ENCODE data around the gene STX3. TPM values are rescaled to one million over a fixed set of nuclear protein-coding genes. Genes with fewer than 3 reads are reported as not detected.

STX3 gene
- total RNA-seq (2022) (12.1 and 22.1 TPM in 2 replicates), Bru-seq, nascent RNA (percentile 68 among the genes with signal in this experiment), BruChase-seq, experiment 1, labeled RNA remaining after a 6-hour chase (percentile 61 among the genes with signal in this experiment), BruChase-seq, experiment 2, labeled RNA remaining after a 2-hour chase (percentile 67 among the genes with signal in this experiment)
- long read RNA-seq, transcript STX3-201 (11 exons, 3,299 nt) = major isoform, 35 of 43 reads
- long read RNA-seq, partial matches to known transcripts = 1 of 43 reads
- long read RNA-seq, other reads (novel, unspliced or antisense) = 7 of 43 reads

DNA sequence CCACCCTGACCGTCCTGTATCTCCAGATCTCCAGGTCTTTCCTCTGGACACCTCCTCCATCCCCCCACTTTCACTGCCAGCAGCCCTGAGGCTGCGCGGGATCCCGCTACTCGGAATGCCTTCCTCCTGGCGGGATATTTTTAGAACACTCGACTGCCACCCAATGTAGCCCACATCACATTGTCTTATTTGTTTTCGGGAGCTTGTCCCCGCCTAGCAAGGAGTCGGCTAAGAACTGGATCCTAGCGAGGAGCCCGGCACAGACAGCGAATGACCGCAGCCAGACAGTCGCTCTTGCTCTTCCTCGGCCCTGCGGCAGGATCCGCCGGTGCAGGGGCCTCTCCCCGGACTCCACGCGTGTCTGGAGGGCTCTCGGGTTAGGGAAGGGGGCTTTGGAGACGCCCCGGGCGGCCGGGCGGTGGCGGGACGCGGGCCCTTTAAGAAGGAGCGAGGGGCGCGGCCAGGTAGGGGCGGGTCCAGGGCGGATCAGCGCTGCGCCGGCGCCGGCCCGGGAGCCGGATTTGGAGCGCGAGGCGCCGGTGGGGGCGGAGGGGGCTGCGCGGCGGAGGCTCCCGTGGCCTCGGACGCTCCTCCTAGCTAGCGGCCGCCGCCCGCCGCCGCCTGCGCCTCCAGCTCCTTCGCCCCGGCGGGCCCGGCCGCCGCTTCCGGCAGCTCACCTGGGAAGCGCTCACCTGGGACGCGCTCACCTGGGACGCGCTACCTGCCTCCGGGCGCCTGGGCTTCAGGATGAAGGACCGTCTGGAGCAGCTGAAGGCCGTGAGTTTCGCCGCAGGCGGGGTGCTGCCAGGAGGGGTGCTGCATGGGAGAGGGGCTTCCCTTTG is at the start of gene STX3:
TSS of gene STX3 (plus strand) at position 518 of the 842 bp plus-strand sequence. CDS start at position 748, 230 bp downstream.
- intact Hi-C loops (cut with micrococcal nuclease) = loop anchor here (1.0 to 10.0 kb wide), 6 partner anchors 47 to 410 kb away; partner anchors contain the start of genes MRPL16 and PATL1
- no peaks in the 10 kb centered on the region for H3K9me3 Mint-ChIP-seq (ENCODE audit: unreplicated experiment)
- peaks cover 13% of the 10 kb centered on the region for H3K4me1 Mint-ChIP-seq (ENCODE audit: insufficient read depth, unreplicated experiment)
- ChIA-PET CTCF (interaction anchor here (0.6 to 7.6 kb wide), 25 partner anchors 9 to 356 kb away, joined by 3 to 160 read pairs (median 4); partner anchors contain the start of genes MRPL16 and PATL1), POLR2A (interaction anchor here (0.6 to 5.4 kb wide), 14 partner anchors 9 to 582 kb away, joined by 3 to 67 read pairs (median 10); partner anchors contain the start of genes MRPL16, OSBP and PATL1)
- DNase-seq (ENCODE audit: unreplicated experiment) = peak; percentile 73
- H3K36me3 Mint-ChIP-seq (ENCODE audit: insufficient read depth, unreplicated experiment) = no peaks in the 10 kb centered on the region
- no peak for TF ChIP-seq CTCF (IDR thresholded peaks at IDR 0.05; ENCODE audit: unreplicated experiment)
- peak within 1 kb of the TSS; percentile 57 for H3K27ac Mint-ChIP-seq (ENCODE audit: low read depth, unreplicated experiment)
- peak within 1 kb of the TSS; percentile 92 for H3K4me3 Mint-ChIP-seq (ENCODE audit: unreplicated experiment)
- no TSS peak for BruUV-seq (replicated peaks)
- no peaks in the 10 kb centered on the region for H3K27me3 Mint-ChIP-seq (ENCODE audit: insufficient read depth, unreplicated experiment)

DNA sequence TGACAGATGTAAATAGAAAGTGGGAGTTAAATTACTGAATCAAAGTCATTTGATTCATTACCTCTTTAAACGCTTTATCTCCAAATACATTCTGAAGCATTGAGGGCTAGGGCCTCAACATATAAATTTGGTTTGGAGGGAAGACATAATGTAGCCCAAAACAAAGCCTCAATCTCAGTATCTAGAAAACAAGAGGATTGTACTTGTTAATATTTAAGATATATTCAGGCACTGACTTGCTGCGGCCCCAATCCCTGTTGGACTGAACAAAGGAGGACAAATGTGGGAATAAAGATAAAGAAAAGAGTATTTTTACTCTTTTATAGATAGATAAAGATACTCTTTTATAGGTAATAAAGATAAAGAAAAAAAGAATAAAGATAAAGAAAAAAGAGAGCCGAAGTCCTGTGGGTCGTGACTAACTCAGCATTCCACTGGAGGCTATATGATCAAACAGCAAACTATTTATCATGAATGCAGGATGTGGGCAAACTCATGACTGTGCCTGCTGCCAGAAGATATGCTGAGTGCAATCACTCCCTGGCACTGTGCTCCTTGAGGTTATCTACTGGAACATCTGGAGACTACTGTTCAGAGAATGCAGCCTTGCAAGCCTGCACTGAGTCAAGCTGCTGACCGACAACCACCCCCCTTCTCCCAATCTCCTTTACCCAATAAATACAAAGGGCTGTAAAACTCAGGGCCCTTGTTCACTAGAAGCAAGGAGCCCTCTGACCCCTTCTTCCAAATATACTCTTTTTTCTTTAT is 48.5 kb upstream of the STX3 start:
- ChIA-PET POLR2A (interaction anchor here (1.0 to 1.3 kb wide), 3 partner anchors 15 to 95 kb away, joined by 3 read pairs; no protein-coding TSS in a partner anchor), CTCF (interaction anchor here (0.6 kb wide), 1 partner anchor 1649 kb away, joined by 3 read pairs; no protein-coding TSS in a partner anchor)
- H3K4me3 Mint-ChIP-seq (ENCODE audit: unreplicated experiment) = no peak overlapping the region
- peak overlapping the region; percentile 61 for H3K27ac Mint-ChIP-seq (ENCODE audit: low read depth, unreplicated experiment)
- no TSS peak for BruUV-seq (replicated peaks)
- peak; percentile 44 for DNase-seq (ENCODE audit: unreplicated experiment)
- no peaks in the 10 kb centered on the region for H3K36me3 Mint-ChIP-seq (ENCODE audit: insufficient read depth, unreplicated experiment)
- no peak for TF ChIP-seq CTCF (IDR thresholded peaks at IDR 0.05; ENCODE audit: unreplicated experiment)
- no peaks in the 10 kb centered on the region for H3K27me3 Mint-ChIP-seq (ENCODE audit: insufficient read depth, unreplicated experiment)
- intact Hi-C loops (cut with micrococcal nuclease) = no loop called here
- peaks cover 25% of the 10 kb centered on the region for H3K4me1 Mint-ChIP-seq (ENCODE audit: insufficient read depth, unreplicated experiment)
- H3K9me3 Mint-ChIP-seq (ENCODE audit: unreplicated experiment) = peaks cover 7% of the 10 kb centered on the region

GRCh38 chr11:59707371-59707770 is 47.8 kb upstream of the STX3 start:
- peak overlapping the region; percentile 61 for H3K27ac Mint-ChIP-seq (ENCODE audit: low read depth, unreplicated experiment)
- no peaks in the 10 kb centered on the region for H3K27me3 Mint-ChIP-seq (ENCODE audit: insufficient read depth, unreplicated experiment)
- no TSS peak for BruUV-seq (replicated peaks)
- H3K4me1 Mint-ChIP-seq (ENCODE audit: insufficient read depth, unreplicated experiment) = peaks cover 25% of the 10 kb centered on the region
- H3K9me3 Mint-ChIP-seq (ENCODE audit: unreplicated experiment) = peaks cover 7% of the 10 kb centered on the region
- TF ChIP-seq CTCF (IDR thresholded peaks at IDR 0.05; ENCODE audit: unreplicated experiment) = no peak
- intact Hi-C loops (cut with micrococcal nuclease) = no loop called here
- ChIA-PET POLR2A (interaction anchor here (1.0 to 1.3 kb wide), 2 partner anchors 15 to 94 kb away, joined by 3 read pairs; no protein-coding TSS in a partner anchor), CTCF (interaction anchor here (0.6 kb wide), 1 partner anchor 498 kb away, joined by 3 read pairs; no protein-coding TSS in a partner anchor)
- no peak for DNase-seq (ENCODE audit: unreplicated experiment)
- no peak overlapping the region for H3K4me3 Mint-ChIP-seq (ENCODE audit: unreplicated experiment)
- no peaks in the 10 kb centered on the region for H3K36me3 Mint-ChIP-seq (ENCODE audit: insufficient read depth, unreplicated experiment)
